HG02973 (cell line): ENCODE results near the gene CA7.
A peak's percentile ranks its signal among the peaks of the same experiment; 100 is the strongest.
"Not testable (repeated sequence)": the region's sequence is repeated elsewhere in the genome, so short reads cannot be mapped to it uniquely, and the experiment has no call there.

Source experiments
- ATAC-seq: cut with Tn5 transposase; IDR thresholded peaks from one replicate; pipeline ENCODE4 v1.9.1; 2021; ENCODE audit warnings: moderate library complexity; ENCODE audit not compliant: unreplicated experiment

CA7 gene

GRCh38 chr16:66846266-66846665 lies 2.1 kb downstream of the CA7 start:
- no peak for ATAC-seq

DNA sequence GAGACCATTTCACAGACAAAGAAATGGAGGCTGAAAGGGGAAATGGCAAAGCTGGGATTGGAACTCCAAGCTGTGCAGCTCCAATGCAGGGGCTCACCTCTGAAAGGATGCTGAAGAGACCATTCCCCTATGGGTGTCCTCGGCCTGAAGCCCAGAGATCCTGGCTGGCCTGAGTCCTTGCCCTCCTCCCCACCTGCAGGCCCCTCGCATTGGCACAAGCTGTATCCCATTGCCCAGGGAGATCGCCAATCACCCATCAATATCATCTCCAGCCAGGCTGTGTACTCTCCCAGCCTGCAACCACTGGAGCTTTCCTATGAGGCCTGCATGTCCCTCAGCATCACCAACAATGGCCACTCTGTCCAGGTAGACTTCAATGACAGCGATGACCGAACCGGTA lies 2.6 kb downstream of the CA7 start:
- no peak for ATAC-seq

DNA sequence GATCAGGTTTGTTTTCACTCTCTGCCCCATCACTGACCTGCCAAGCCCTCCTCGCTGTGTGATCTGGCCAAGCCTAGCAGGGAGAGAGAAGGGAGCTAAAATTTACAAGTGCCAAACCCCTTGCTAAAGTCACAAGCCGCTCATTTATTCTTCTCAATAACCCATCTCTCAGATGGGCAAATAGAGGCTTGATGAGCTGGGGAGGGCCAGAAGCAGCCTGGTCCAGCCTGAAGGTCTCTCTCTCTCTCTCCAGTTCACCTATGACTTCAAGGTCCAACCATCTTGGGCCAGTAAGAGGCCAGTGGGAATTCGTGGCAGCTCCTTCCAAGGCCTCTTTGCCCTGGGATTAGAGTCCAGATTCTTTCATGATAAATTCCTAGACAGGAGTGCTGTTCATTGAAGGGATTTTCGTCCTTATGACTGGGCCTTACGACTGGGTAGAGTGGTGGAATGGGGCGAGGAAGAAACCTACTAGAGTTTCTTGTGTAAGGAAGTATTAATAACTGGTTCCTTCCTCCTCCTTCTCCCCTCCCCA lies 3.4 kb downstream of the CA7 start:
- ATAC-seq, result no peak

DNA sequence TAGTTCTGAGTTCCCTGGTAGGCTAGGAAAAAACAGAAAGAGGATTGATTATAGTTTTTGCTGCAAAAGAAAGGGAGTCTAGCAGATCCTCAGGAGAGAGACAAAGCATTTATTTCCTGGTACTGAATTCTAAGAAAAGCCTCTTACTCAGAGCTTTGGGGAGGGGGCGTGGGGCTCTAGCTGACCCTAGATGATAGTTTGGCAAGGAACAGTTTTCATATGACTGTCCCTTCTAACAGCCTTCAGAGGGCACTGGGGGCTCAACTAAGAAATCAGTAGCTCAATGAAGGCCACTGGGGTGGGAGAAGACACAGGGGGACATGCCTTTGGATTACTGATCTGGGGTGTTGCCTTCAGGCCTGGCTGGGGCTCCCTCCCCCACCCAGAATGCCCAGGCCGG lies 4.0 kb downstream of the CA7 start:
- no peak for ATAC-seq

- ATAC-seq, result no peak
Observed at GRCh38 chr16:66849021-66849420, 4.8 kb downstream of the CA7 start.

DNA sequence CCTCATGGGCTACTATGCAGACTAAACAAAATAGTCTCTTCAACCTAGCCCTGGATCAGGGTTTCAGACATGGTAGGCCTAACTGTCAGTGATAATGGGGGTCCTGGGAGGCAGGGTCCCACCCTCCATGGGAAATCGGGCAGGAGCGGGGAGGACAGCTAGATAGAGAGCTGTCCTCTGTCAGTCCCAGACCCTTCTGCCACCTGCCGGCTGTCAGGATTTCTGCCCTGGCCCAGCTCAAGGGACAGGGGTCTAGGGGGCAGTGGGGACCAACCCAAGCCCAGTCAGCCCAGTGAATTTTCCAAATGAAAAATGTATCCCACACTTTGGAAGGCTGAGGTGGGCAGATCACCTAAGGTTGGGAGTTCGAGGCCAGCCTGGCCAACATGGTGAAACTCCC lies 5.3 kb downstream of the CA7 start:
- ATAC-seq, result no peak

- no peak for ATAC-seq
Observed at GRCh38 chr16:66850115-66850815, 6.1 kb downstream of the CA7 start.

GRCh38 chr16:66851166-66851964 lies 7.2 kb downstream of the CA7 start:
- ATAC-seq, result no peak

- ATAC-seq, result no peak
Observed at GRCh38 chr16:66853261-66854139, 9.3 kb downstream of the CA7 start.

GRCh38 chr16:66856184-66856730 lies 12.0 kb downstream of the CA7 start:
- ATAC-seq, result no peak

GRCh38 chr16:66856801-66857200 lies 12.6 kb downstream of the CA7 start:
- no peak for ATAC-seq

- ATAC-seq, result no peak
Observed at GRCh38 chr16:66857437-66857836, 13.2 kb downstream of the CA7 start.

DNA sequence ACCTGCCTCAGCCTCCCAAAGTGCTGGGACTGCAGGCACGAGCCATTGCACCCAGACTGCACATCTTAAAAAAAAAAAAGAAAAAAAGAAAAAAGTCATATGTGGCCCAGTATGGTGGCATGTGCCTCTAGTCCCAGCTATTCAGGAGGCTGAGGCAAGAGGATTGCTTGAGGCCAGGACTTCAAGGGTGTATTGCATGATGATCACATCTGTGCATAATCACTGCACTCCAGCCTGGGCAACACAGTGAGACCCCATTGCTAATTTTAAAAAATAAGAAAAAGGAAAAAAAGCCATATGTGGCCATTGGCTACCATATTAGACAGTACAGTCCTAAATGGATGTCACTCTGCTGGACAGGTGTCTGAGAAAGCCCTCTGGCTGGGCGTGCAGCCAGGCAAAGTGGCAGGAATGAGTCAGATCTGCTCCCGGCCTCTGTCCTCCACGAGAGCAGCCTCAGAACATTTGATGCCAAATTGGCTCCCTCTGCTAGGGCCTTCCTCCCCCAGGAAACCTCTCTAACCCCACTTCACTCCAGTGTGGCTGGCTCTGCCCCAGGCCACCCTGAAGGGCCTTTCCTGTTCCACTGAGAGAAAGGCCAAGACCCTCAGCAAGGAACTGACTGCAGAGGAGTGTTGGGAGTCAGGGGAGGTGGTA lies 14.7 kb downstream of the CA7 start:
- peak; percentile 70 for ATAC-seq

GRCh38 chr16:66859397-66860068 lies 15.3 kb downstream of the CA7 start:
- ATAC-seq, result no peak

DNA sequence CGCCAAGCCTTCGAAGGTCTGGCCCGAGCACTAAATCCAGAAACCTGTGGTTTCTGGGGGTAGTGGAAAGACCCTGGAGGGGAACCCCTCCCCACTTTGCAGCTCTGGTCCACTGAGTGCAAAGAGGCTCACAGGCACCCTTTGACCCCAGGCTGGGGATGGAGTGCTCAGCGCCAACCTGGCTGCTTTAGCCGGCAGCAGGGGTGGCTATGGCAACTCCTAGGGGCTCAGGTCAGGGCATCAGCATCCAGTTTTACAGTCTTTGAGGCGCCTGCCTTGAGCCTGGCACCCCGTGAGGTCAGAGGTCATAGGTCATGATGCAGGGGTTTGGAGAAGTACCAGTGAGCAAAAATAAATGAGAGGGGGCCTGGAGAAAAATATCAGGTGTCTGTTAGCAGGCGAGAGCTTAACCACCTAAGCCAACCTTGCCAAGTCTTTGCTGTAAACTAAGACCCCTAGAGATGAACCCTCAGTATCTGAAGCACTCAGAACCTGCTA lies 17.9 kb downstream of the CA7 start:
- no peak for ATAC-seq

DNA sequence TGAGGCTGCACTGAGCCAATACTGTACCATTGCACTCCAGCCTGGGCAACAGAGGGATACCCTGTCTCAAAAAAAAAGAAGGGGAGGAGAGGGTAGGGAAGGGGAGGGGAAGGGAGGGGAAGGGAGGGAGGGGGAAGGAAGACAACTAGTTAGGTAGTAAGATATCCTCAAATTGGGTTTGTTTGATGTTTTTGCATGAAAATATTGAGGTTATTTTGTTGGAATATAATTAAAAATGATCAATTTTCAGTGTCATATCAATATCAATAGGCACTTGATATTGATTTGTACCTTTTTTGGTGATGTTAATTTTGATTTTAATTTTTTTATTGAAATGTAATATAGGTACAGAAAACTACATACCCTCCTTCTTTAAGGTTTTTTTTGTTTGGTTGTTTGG lies 19.5 kb downstream of the CA7 start:
- no peak for ATAC-seq

DNA sequence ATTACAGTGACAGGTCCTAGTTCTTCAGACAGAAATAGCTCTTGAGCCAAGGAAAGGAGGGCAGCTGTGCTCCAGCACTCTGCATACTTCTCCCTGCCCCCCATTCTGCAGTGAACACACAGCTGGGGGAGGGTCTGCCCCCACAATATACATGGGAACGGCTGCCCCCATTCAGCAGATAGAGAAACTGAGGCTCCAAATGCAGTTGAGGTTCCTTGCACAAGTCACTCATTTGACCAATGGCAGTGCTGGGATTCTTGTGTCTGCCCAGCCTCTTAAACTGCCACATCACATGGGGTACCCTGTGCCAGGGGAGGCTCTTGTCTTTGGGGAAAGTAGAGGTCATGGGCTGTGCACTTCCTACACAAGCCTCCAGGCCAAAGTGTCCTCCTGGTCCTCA lies 25.2 kb downstream of the CA7 start:
- ATAC-seq, result no peak

DNA sequence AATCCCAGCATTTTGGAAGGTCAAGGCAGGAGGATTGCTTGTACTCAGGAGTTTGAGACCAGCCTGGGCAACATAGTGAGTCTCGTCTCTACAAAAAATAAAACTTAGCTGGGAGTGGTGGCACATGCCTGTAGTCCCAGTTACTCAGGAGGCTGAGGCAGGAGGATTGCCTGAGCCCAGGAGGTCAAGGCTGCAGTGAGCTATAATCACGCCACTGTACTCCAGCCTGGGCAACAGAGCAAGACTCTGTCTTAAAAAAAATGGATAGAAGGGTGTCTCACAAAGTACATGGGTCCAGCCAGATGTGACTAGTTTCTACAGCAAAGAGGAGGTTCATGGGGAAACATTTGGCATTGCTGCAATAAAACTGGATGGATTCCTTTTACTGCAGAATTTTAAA lies 27.1 kb downstream of the CA7 start:
- not testable (repeated sequence) for ATAC-seq

DNA sequence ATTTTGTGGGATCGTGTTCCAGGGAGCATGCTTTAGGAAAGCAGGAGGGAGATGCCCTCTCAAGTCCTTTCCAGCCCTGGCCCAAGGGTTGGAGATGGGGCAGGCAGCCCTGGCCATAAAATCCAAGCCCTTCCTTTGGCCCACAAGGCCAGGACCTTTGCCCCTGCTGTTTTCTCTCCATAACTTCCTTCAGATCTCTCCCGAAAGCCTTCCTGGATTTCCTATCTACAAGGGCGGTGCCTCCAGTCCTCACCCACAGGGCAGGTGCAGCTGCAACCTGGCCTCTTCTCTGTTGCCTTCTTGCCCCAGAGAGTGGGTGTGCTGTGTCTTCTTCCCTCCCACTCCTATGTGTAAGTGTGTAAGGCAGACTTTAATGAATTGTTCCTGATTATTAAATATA lies 27.6 kb downstream of the CA7 start:
- ATAC-seq, result no peak

DNA sequence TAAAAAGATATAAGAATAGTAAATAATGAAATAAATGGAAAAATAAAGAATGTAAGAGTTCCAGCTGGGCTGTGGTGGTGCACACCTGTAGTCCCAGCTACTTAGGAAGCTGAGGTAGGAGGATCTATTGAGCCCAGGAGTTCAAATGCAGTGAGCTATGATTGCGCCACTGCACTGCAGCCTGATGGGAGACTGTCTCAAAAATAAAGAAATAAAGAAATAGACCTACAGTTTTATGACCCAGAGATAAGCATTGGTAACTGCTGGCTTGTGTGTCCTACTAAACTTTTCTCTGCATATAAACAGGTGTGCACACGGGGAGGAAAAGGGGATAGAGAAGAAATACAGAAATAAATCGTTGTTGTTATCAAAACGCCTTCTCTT lies 28.3 kb downstream of the CA7 start:
- ATAC-seq, result no peak
